ENCODE results near the gene CCDC126.

GRCh38 chr7:23664122-23664521 is 66.9 kb downstream of the CCDC126 start:
- TF ChIP-seq ZFP30 (CRISPR knock-in tag; IDR thresholded peaks at IDR 0.05) (no peak), SNAI2 (CRISPR knock-in tag; IDR thresholded peaks at IDR 0.05) (no peak)
